Fibroblast of lung (primary cell): Measurements from ENCODE around the gene CAMTA1.

ENCODE experiments used
- EZH2 ChIP-seq: IDR thresholded peaks from 2 replicates; pipeline ENCODE4 v1.5.1; 2012; ENCODE audit warnings: low read length, control low read depth, mild to moderate bottlenecking; ENCODE audit errors: missing control alignments
- TF ChIP-seq, protein P1 (sequence below), 2 donors: IDR thresholded peaks in 1 of 2; conservative IDR thresholded peaks in 1 of 2; 1 replicate in 1 of 2; 2 replicates in 1 of 2; pipeline ENCODE4 v1.5.1; 2011 to 2012; ENCODE audit warnings: low read length in 2 of 2, control low read depth in 1 of 2, inconsistent platforms in 1 of 2, low read depth in 1 of 2, mild to moderate bottlenecking in 1 of 2

DNA sequence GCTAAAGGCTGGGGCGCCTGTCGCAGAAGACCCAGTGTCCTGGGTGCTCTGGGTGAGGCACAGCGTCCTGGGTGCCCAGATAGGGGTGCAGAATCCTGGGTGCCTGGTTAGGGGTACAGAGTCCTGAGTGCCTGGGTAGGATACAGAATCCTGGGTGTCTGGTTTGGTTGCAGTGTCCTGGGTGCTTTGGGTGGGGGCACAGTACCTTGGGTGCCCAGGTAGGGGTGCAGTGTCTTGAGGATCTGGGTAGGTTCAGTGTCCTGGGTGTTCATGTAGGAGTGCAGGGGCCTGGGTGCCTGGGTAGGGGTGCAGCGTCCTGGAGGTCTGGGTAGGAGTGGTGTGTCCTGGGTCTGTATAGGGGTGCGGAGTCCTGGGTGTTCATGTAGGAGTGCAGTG is 178.7 kb downstream of the CAMTA1 start:
- TF ChIP-seq EZH2: no peak
- TF ChIP-seq, protein P1, sequence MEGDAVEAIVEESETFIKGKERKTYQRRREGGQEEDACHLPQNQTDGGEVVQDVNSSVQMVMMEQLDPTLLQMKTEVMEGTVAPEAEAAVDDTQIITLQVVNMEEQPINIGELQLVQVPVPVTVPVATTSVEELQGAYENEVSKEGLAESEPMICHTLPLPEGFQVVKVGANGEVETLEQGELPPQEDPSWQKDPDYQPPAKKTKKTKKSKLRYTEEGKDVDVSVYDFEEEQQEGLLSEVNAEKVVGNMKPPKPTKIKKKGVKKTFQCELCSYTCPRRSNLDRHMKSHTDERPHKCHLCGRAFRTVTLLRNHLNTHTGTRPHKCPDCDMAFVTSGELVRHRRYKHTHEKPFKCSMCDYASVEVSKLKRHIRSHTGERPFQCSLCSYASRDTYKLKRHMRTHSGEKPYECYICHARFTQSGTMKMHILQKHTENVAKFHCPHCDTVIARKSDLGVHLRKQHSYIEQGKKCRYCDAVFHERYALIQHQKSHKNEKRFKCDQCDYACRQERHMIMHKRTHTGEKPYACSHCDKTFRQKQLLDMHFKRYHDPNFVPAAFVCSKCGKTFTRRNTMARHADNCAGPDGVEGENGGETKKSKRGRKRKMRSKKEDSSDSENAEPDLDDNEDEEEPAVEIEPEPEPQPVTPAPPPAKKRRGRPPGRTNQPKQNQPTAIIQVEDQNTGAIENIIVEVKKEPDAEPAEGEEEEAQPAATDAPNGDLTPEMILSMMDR (conservative IDR thresholded peaks at IDR 0.05 in 1 of 2, IDR thresholded peaks at IDR 0.05 in 1 of 2; ENCODE audit: low read depth in 1 of 2, low read length in 2 of 2): no peak
